ENCODE data around the gene WDR74. TPM values are rescaled to one million over a fixed set of nuclear protein-coding genes. Genes with fewer than 3 reads are reported as not detected.
"Not testable (repeated sequence)": the region's sequence is repeated elsewhere in the genome, so short reads cannot be mapped to it uniquely, and the experiment has no call there.

The WDR74 gene
- total RNA-seq, 1 experiment from 2014 or later: 115 TPM

- no peaks in the 10 kb centered on the region for H3K27me3 ChIP-seq (replicated peaks; ENCODE audit: control insufficient read depth, insufficient read depth, low read length)
- Mint-ChIP-seq H3K9me3 (ENCODE audit: unreplicated experiment) (no peaks in the 10 kb centered on the region), H3K4me1 (ENCODE audit: low read depth, unreplicated experiment) (peaks cover 25% of the 10 kb centered on the region), H3K36me3 (ENCODE audit: insufficient read depth, unreplicated experiment) (peaks cover 31% of the 10 kb centered on the region), H3K27me3 (ENCODE audit: insufficient read depth, unreplicated experiment) (peaks cover 2% of the 10 kb centered on the region), H3K4me3 (ENCODE audit: unreplicated experiment) (no peak overlapping the region), H3K27ac (ENCODE audit: unreplicated experiment) (no peak overlapping the region)
- no peaks in the 10 kb centered on the region for H3K9me3 ChIP-seq
- DNase-seq: peak; percentile 68 to 78
- CTCF ChIA-PET: interaction anchor here (1.1 kb wide), 1 partner anchor 231 kb away, joined by 3 read pairs; no protein-coding TSS in a partner anchor
- peaks cover 5% of the 10 kb centered on the region; the same call in 1 of the 2 replicates for H3K4me1 ChIP-seq
- no peaks in the 10 kb centered on the region; the same call in 1 of the 2 replicates for H3K36me3 ChIP-seq (ENCODE audit: control insufficient read depth, insufficient read depth, low read length)
- TF ChIP-seq CTCF (IDR thresholded peaks at IDR 0.05; ENCODE audit: insufficient read depth in 1 of 2, low read depth in 1 of 2, low read length in 1 of 2, severe bottlenecking in 1 of 2, unreplicated experiment in 1 of 2): no peak
- H3K4me3 ChIP-seq (ENCODE audit: low read depth, low read length): peak overlapping the region; percentile 41
- POLR2A ChIA-PET: interaction anchor here (0.6 to 3.0 kb wide), 12 partner anchors 10 to 89 kb away, joined by 3 to 68 read pairs (median 6); partner anchors contain the start of genes POLR2G, STX5, TEX54 and TMEM179B
- BruUV-seq (replicated peaks): TSS peak; percentile 92
- intact Hi-C loops (cut with micrococcal nuclease; ENCODE audit: unreplicated experiment): loop anchor here (1.0 to 2.0 kb wide), 4 partner anchors 8 to 39 kb away; no protein-coding TSS in a partner anchor
Observed at GRCh38 chr11:62842171-62842741, 2.9 kb upstream of the WDR74 start.

GRCh38 chr11:62841361-62842170 lies 2.2 kb upstream of the WDR74 start:
- Mint-ChIP-seq H3K27me3 (ENCODE audit: insufficient read depth, unreplicated experiment) (peaks cover 2% of the 10 kb centered on the region), H3K9me3 (ENCODE audit: unreplicated experiment) (no peaks in the 10 kb centered on the region), H3K36me3 (ENCODE audit: insufficient read depth, unreplicated experiment) (peaks cover 31% of the 10 kb centered on the region), H3K27ac (ENCODE audit: unreplicated experiment) (no peak overlapping the region), H3K4me3 (ENCODE audit: unreplicated experiment) (no peak overlapping the region), H3K4me1 (ENCODE audit: low read depth, unreplicated experiment) (peaks cover 25% of the 10 kb centered on the region)
- H3K9me3 ChIP-seq: no peaks in the 10 kb centered on the region
- no peaks in the 10 kb centered on the region for H3K27me3 ChIP-seq (replicated peaks; ENCODE audit: control insufficient read depth, insufficient read depth, low read length)
- ChIA-PET POLR2A (interaction anchor here (0.6 to 2.9 kb wide), 33 partner anchors 8 to 997 kb away, joined by 3 to 68 read pairs (median 8); partner anchors contain the start of genes B3GAT3, C11orf98, CSKMT and EEF1G), CTCF (interaction anchor here (0.6 to 2.1 kb wide), 8 partner anchors 10 to 114 kb away, joined by 3 to 10 read pairs (median 3); partner anchors contain the start of genes HNRNPUL2, SLC3A2, STX5 and TAF6L)
- no peaks in the 10 kb centered on the region for H3K4me1 ChIP-seq
- peak overlapping the region; percentile 99 for H3K4me3 ChIP-seq (ENCODE audit: low read depth, low read length)
- TSS peak; percentile 94 for BruUV-seq (replicated peaks)
- intact Hi-C loops (cut with micrococcal nuclease; ENCODE audit: unreplicated experiment): loop anchor here (1.0 to 2.0 kb wide), 6 partner anchors 9 to 54 kb away; partner anchors contain the start of genes STX5, TEX54 and TMEM179B
- peak; percentile 96 to 98 for DNase-seq
- no peaks in the 10 kb centered on the region; the same call in 1 of the 2 replicates for H3K36me3 ChIP-seq (ENCODE audit: control insufficient read depth, insufficient read depth, low read length)
- no peak for TF ChIP-seq CTCF (IDR thresholded peaks at IDR 0.05; ENCODE audit: insufficient read depth in 1 of 2, low read depth in 1 of 2, low read length in 1 of 2, severe bottlenecking in 1 of 2, unreplicated experiment in 1 of 2)

- intact Hi-C loops (cut with micrococcal nuclease; ENCODE audit: unreplicated experiment): loop anchor here (1.0 kb wide), 2 partner anchors 9 to 54 kb away; partner anchors contain the start of genes STX5, TEX54 and TMEM179B
- H3K9me3 Mint-ChIP-seq (ENCODE audit: unreplicated experiment); BruUV-seq (replicated peaks); H3K4me3 Mint-ChIP-seq (ENCODE audit: unreplicated experiment); H3K27me3 ChIP-seq (replicated peaks; ENCODE audit: control insufficient read depth, insufficient read depth, low read length); H3K36me3 ChIP-seq (ENCODE audit: control insufficient read depth, insufficient read depth, low read length); H3K27ac Mint-ChIP-seq (ENCODE audit: unreplicated experiment); H3K27me3 Mint-ChIP-seq (ENCODE audit: insufficient read depth, unreplicated experiment); H3K9me3 ChIP-seq; H3K4me1 ChIP-seq: not testable (repeated sequence)
- ChIA-PET POLR2A (interaction anchor here (0.6 to 2.9 kb wide), 35 partner anchors 8 to 998 kb away, joined by 3 to 68 read pairs (median 8); partner anchors contain the start of genes B3GAT3, C11orf98, CSKMT and EEF1G), CTCF (interaction anchor here (0.6 to 2.1 kb wide), 8 partner anchors 9 to 114 kb away, joined by 3 to 10 read pairs (median 3); partner anchors contain the start of genes HNRNPUL2, SLC3A2, STX5 and TAF6L)
- peak overlapping the region; percentile 99 for H3K4me3 ChIP-seq (ENCODE audit: low read depth, low read length)
- Mint-ChIP-seq H3K36me3 (ENCODE audit: insufficient read depth, unreplicated experiment) (peaks cover 34% of the 10 kb centered on the region), H3K4me1 (ENCODE audit: low read depth, unreplicated experiment) (peaks cover 25% of the 10 kb centered on the region)
- DNase-seq: peak; percentile 75 to 88
Observed at GRCh38 chr11:62840721-62841360, 1.5 kb upstream of the WDR74 start.
